NCI-H2081 (cell line): Measurements from ENCODE around the gene ADD1.
A peak's percentile ranks its signal among the peaks of the same experiment; 100 is the strongest.
"Not testable (repeated sequence)": the region's sequence is repeated elsewhere in the genome, so short reads cannot be mapped to it uniquely, and the experiment has no call there.

Source experiments
- DNase-seq, 2 experiments: peaks; one replicate each; lab custom pipeline; 2025; lab: John Stamatoyannopoulos, UW

The ADD1 gene

GRCh38 chr4:2944586-2945526 lies 101.2 kb downstream of the ADD1 start:
- DNase-seq, result no peak

GRCh38 chr4:2945619-2946604 lies 102.3 kb downstream of the ADD1 start:
- DNase-seq, result not testable (repeated sequence)

- no peak for DNase-seq
Measured at GRCh38 chr4:2946812-2947600, 103.4 kb downstream of the ADD1 start.

- no peak for DNase-seq
Measured at GRCh38 chr4:2947926-2948325, 104.3 kb downstream of the ADD1 start.

- no peak for DNase-seq
Measured at GRCh38 chr4:2948895-2949781, 105.5 kb downstream of the ADD1 start.

- DNase-seq, result no peak
Measured at GRCh38 chr4:2949782-2950125, 106.1 kb downstream of the ADD1 start.

GRCh38 chr4:2950221-2950989 lies 106.8 kb downstream of the ADD1 start:
- no peak for DNase-seq

- no peak for DNase-seq
Measured at GRCh38 chr4:2953496-2953895, 109.9 kb downstream of the ADD1 start.

GRCh38 chr4:2954358-2955185 lies 110.9 kb downstream of the ADD1 start:
- no peak for DNase-seq

GRCh38 chr4:2955186-2956044 lies 111.8 kb downstream of the ADD1 start:
- DNase-seq, result not testable (repeated sequence)

GRCh38 chr4:2958446-2958845 lies 114.8 kb downstream of the ADD1 start:
- no peak for DNase-seq

GRCh38 chr4:2960450-2960849 lies 116.8 kb downstream of the ADD1 start:
- not testable (repeated sequence) for DNase-seq

- DNase-seq, result peak in 1 of 2 experiments; percentile 24
Measured at GRCh38 chr4:2961421-2961810, 117.8 kb downstream of the ADD1 start.

GRCh38 chr4:2961811-2962441 lies 118.3 kb downstream of the ADD1 start:
- peak in 1 of 2 experiments; percentile 24 for DNase-seq

GRCh38 chr4:2962614-2963174 lies 119.0 kb downstream of the ADD1 start:
- DNase-seq, result peak; percentile 61 to 76

- DNase-seq, result peak; percentile 98 to 100
Measured at GRCh38 chr4:2963175-2963965, 119.7 kb downstream of the ADD1 start, which contains the start of the genes GRK4 and NOP14. Gene GRK4, plus strand, starts transcription at chr4:2963571. Its CDS starts 500 bp downstream, at chr4:2964071. Gene NOP14, minus strand, starts transcription at chr4:2963406. Its CDS starts 87 bp downstream, at chr4:2963319.
